Fibroblast of lung (primary cell): ENCODE data around the gene STXBP5L. TPM values are rescaled to one million over a fixed set of nuclear protein-coding genes. Genes with fewer than 3 reads are reported as not detected.
A peak's percentile ranks its signal among the peaks of the same experiment; 100 is the strongest.

ENCODE experiments used
- DNase-seq, 2 donors: peaks; one replicate each; pipeline versions ENCODE4 v3.0.0 to v3.0.0-alpha.2; 2010; ENCODE audit warnings: low read depth in 2 of 2
- H2AFZ ChIP-seq: 2 replicates; pipeline ENCODE4 v1.5.1; 2012; ENCODE audit warnings: low read length, control low read depth, inconsistent platforms
- H3K27ac ChIP-seq: 2 replicates; pipeline ENCODE4 v1.5.1; 2011; ENCODE audit warnings: low read length, control low read depth; ENCODE audit not compliant: insufficient read depth
- H3K27me3 ChIP-seq: 2 replicates; pipeline ENCODE4 v1.5.1; 2011; ENCODE audit warnings: mild to moderate bottlenecking, low read length; ENCODE audit not compliant: control insufficient read depth, insufficient read depth
- H3K36me3 ChIP-seq: 2 replicates; pipeline ENCODE4 v1.5.1; 2011; ENCODE audit warnings: low read length; ENCODE audit not compliant: control insufficient read depth, insufficient read depth
- H3K4me1 ChIP-seq: 2 replicates; pipeline ENCODE4 v1.5.1; 2011; ENCODE audit warnings: low read length; ENCODE audit not compliant: control insufficient read depth, insufficient read depth; ENCODE audit errors: extremely low read depth
- H3K4me2 ChIP-seq: 2 replicates; pipeline ENCODE4 v1.5.1; 2011; ENCODE audit warnings: low read length, control low read depth; ENCODE audit not compliant: insufficient read depth; ENCODE audit errors: extremely low read depth
- H3K4me3 ChIP-seq, 4 experiments: fragments of 200-600 bp in 1 of 4; sonication (generic) in 1 of 4; replicated peaks in 1 of 4; 2 replicates each; pipeline ENCODE4 v1.5.1; 2011 to 2016; ENCODE audit warnings: low read length in 4 of 4, low read depth in 3 of 4, mild to moderate bottlenecking in 3 of 4, control low read depth in 2 of 4, inconsistent platforms in 1 of 4, mixed read lengths in 1 of 4; ENCODE audit not compliant: insufficient read depth in 1 of 4; ENCODE audit errors: control extremely low read depth in 1 of 4
- H3K79me2 ChIP-seq: 2 replicates; pipeline ENCODE4 v1.5.1; 2012; ENCODE audit warnings: mild to moderate bottlenecking, low read length, inconsistent platforms; ENCODE audit not compliant: control insufficient read depth, insufficient read depth
- H3K9ac ChIP-seq: 2 replicates; pipeline ENCODE4 v1.5.1; 2011; ENCODE audit warnings: mild to moderate bottlenecking, low read length, control low read depth; ENCODE audit not compliant: insufficient read depth
- H3K9me3 ChIP-seq: 2 replicates; pipeline ENCODE4 v1.5.1; 2012; ENCODE audit warnings: low read depth, low read length; ENCODE audit not compliant: control insufficient read depth, insufficient read depth
- H4K20me1 ChIP-seq: 2 replicates; pipeline ENCODE4 v1.5.1; 2011; ENCODE audit warnings: low read length; ENCODE audit not compliant: control insufficient read depth, insufficient read depth; ENCODE audit errors: extremely low read depth
- EZH2 ChIP-seq: IDR thresholded peaks from 2 replicates; pipeline ENCODE4 v1.5.1; 2012; ENCODE audit warnings: low read length, control low read depth, mild to moderate bottlenecking; ENCODE audit errors: missing control alignments
- polyA plus RNA-seq, 2 donors: library from polyadenylated mRNA; depleted of rRNA in 1 of 2; stranded (reverse) in 1 of 2; unstranded in 1 of 2; fragments of >200 nt; gene quantifications; 2 replicates each; pipeline ENCODE4 v1.2.1, GENCODE V29; 2011 to 2012; ENCODE audit warnings: missing spikeins in 1 of 2
- total RNA-seq: library from RNA; depleted of rRNA; stranded (reverse); fragments of >200 nt; gene quantifications from 2 replicates; pipeline ENCODE4 v1.2.1, GENCODE V29; 2014
- TF ChIP-seq, protein P1 (sequence below), 2 donors: IDR thresholded peaks in 1 of 2; conservative IDR thresholded peaks in 1 of 2; 1 replicate in 1 of 2; 2 replicates in 1 of 2; pipeline ENCODE4 v1.5.1; 2011 to 2012; ENCODE audit warnings: low read length in 2 of 2, control low read depth in 1 of 2, inconsistent platforms in 1 of 2, low read depth in 1 of 2, mild to moderate bottlenecking in 1 of 2

STXBP5L gene
- total and polyA plus RNA-seq, 2 donors (not counting 1 experiment from before 2014, with no cell fraction given): not detected

DNA sequence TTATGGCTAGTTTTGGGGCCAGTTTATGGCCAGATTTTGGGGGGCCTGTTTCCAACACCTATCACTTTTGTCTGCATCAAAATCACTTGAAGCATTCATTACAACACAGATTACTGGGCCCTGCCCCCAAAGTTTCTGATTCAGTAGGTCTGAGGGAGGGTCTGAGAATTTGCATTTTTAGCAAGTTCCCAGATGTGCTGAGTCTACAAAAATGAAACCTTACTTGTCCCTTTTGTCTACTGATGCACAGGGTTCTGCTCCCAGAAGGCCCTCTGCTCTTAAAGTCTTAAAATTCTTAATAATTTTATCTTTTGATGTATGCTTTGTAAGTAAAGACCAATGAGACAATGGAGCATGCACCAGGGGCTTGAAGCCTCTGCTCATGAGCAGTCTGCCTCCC lies 491.8 kb downstream of the STXBP5L start:
- Histone ChIP-seq H2AFZ (no peak overlapping the region), H4K20me1 (no peaks in the 10 kb centered on the region), H3K36me3 (no peaks in the 10 kb centered on the region), H3K27me3 (no peaks in the 10 kb centered on the region), H3K27ac (no peak overlapping the region), H3K4me2 (no peak overlapping the region), H3K79me2 (no peaks in the 10 kb centered on the region), H3K9me3 (no peaks in the 10 kb centered on the region), H3K4me3 (no peak overlapping the region), H3K4me1 (no peaks in the 10 kb centered on the region), H3K9ac (no peak overlapping the region)
- no peak for DNase-seq
- TF ChIP-seq, protein P1, sequence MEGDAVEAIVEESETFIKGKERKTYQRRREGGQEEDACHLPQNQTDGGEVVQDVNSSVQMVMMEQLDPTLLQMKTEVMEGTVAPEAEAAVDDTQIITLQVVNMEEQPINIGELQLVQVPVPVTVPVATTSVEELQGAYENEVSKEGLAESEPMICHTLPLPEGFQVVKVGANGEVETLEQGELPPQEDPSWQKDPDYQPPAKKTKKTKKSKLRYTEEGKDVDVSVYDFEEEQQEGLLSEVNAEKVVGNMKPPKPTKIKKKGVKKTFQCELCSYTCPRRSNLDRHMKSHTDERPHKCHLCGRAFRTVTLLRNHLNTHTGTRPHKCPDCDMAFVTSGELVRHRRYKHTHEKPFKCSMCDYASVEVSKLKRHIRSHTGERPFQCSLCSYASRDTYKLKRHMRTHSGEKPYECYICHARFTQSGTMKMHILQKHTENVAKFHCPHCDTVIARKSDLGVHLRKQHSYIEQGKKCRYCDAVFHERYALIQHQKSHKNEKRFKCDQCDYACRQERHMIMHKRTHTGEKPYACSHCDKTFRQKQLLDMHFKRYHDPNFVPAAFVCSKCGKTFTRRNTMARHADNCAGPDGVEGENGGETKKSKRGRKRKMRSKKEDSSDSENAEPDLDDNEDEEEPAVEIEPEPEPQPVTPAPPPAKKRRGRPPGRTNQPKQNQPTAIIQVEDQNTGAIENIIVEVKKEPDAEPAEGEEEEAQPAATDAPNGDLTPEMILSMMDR (conservative IDR thresholded peaks at IDR 0.05 in 1 of 2, IDR thresholded peaks at IDR 0.05 in 1 of 2; ENCODE audit: low read depth in 1 of 2, low read length in 2 of 2): no peak
- TF ChIP-seq EZH2: no peak

DNA sequence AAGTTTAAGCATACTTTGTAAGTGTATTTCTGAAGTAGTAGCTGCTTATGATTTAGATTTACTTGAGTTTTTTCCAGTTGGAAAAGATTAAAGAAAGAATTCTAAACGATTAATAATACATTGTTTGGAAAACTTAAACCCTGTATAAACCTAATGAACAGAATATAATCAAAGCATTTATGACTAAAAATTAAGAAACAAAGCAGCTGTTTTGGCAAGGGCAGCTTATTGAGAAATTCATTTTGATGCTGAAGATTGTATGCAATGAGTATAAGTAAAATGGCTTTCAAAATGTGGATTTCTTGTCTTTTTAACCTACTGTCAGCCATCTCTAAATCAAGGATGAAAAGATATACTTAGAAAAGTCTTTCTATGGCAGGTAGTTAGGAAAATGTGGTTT lies 497.6 kb downstream of the STXBP5L start:
- Histone ChIP-seq H4K20me1 (no peaks in the 10 kb centered on the region), H3K4me1 (no peaks in the 10 kb centered on the region), H3K4me2 (no peak overlapping the region), H3K4me3 (no peak overlapping the region), H3K9me3 (no peaks in the 10 kb centered on the region), H3K79me2 (no peaks in the 10 kb centered on the region), H3K9ac (no peak overlapping the region), H2AFZ (no peak overlapping the region), H3K27me3 (no peaks in the 10 kb centered on the region), H3K36me3 (no peaks in the 10 kb centered on the region), H3K27ac (no peak overlapping the region)
- DNase-seq: peak in 1 of 2 donors; percentile 26
- no peak for TF ChIP-seq EZH2
- TF ChIP-seq, protein P1 (conservative IDR thresholded peaks at IDR 0.05 in 1 of 2, IDR thresholded peaks at IDR 0.05 in 1 of 2; ENCODE audit: low read depth in 1 of 2, low read length in 2 of 2): no peak

DNA sequence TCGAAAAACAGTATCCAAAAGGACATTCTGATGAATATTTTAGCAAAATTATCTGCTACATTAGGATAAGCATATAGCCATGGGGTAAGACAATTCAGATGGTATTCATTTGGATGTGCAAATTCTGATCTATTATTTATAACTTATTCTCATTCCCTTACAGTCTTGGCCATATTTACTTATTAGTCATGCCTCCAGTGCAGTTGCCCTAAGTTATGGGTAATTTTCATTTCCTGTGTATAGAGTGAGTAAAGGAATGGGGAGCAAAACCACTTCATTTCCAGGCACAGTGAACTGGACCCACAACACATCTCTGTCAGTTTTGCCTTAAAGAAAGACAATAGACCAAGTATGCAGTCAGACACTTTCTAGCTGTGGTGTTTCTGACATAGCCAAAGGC lies 503.5 kb downstream of the STXBP5L start:
- no peak overlapping the region for H3K9ac ChIP-seq
- no peaks in the 10 kb centered on the region for H4K20me1 ChIP-seq
- TF ChIP-seq, protein P1 (conservative IDR thresholded peaks at IDR 0.05 in 1 of 2, IDR thresholded peaks at IDR 0.05 in 1 of 2; ENCODE audit: low read depth in 1 of 2, low read length in 2 of 2): no peak
- TF ChIP-seq EZH2: no peak
- H3K36me3 ChIP-seq: no peaks in the 10 kb centered on the region
- H3K27me3 ChIP-seq: no peaks in the 10 kb centered on the region
- no peaks in the 10 kb centered on the region for H3K79me2 ChIP-seq
- no peak overlapping the region for H3K27ac ChIP-seq
- no peak overlapping the region for H3K4me3 ChIP-seq
- no peaks in the 10 kb centered on the region for H3K9me3 ChIP-seq
- H3K4me1 ChIP-seq: no peaks in the 10 kb centered on the region
- no peak overlapping the region for H3K4me2 ChIP-seq
- DNase-seq: peak in 1 of 2 donors; percentile 10
- H2AFZ ChIP-seq: peak overlapping the region; percentile 57
